Muscle layer of duodenum (tissue), 2 donors: Measurements from ENCODE around the gene N4BP2L1.

ENCODE experiments used
- H3K27ac ChIP-seq: one replicate; pipeline ENCODE4 v1.7.0; 2013; ENCODE audit warnings: mild to moderate bottlenecking, low read length
- H3K27me3 ChIP-seq: one replicate; pipeline ENCODE4 v1.7.0; 2013; ENCODE audit warnings: low read depth, mild to moderate bottlenecking, control low read depth, low read length
- H3K36me3 ChIP-seq, 2 donors: one replicate each; pipeline ENCODE4 v1.7.0; 2013; ENCODE audit warnings: low read length in 2 of 2, control low read depth in 1 of 2, mild to moderate bottlenecking in 1 of 2; ENCODE audit not compliant: insufficient read depth in 2 of 2, control insufficient read depth in 1 of 2
- H3K4me1 ChIP-seq, 2 donors: one replicate each; pipeline ENCODE4 v1.7.0; 2013; ENCODE audit warnings: low read length in 2 of 2, mild to moderate bottlenecking in 2 of 2, control low read depth in 1 of 2, moderate library complexity in 1 of 2; ENCODE audit not compliant: insufficient read depth in 2 of 2, control insufficient read depth in 1 of 2
- H3K4me3 ChIP-seq, 2 donors: one replicate each; pipeline ENCODE4 v1.7.0; 2013; ENCODE audit warnings: low read length in 2 of 2, low read depth in 1 of 2, mild to moderate bottlenecking in 1 of 2
- H3K9me3 ChIP-seq, 2 donors: one replicate each; pipeline ENCODE4 v1.7.0; 2013; ENCODE audit warnings: low read length in 2 of 2, control low read depth in 1 of 2, mild to moderate bottlenecking in 1 of 2; ENCODE audit not compliant: control insufficient read depth in 1 of 2
- donor health status: healthy.

Gene N4BP2L1

GRCh38 chr13:32430018-32430747, 2.3 kb upstream of the N4BP2L1 start:
- Histone ChIP-seq H3K27ac (no peak overlapping the region), H3K27me3 (no peaks in the 10 kb centered on the region), H3K4me1 (peaks cover 4 to 15% of the 10 kb centered on the region in 2 donors)

GRCh38 chr13:32429433-32429909, 1.5 kb upstream of the N4BP2L1 start:
- no peaks in the 10 kb centered on the region for H3K9me3 ChIP-seq
- H3K27me3 ChIP-seq, result no peaks in the 10 kb centered on the region
- H3K27ac ChIP-seq, result no peak overlapping the region
- H3K4me3 ChIP-seq, result no peak overlapping the region
- peaks cover 4 to 19% of the 10 kb centered on the region in 2 donors for H3K4me1 ChIP-seq
- no peaks in the 10 kb centered on the region for H3K36me3 ChIP-seq

More at GRCh38 chr13:32430018-32430747, 2.3 kb upstream of the N4BP2L1 start:
- no peaks in the 10 kb centered on the region for H3K36me3 ChIP-seq
- H3K9me3 ChIP-seq, result no peaks in the 10 kb centered on the region
- no peak overlapping the region for H3K4me3 ChIP-seq

GRCh38 chr13:32428581-32429432, 877 bp upstream of the N4BP2L1 start:
- Histone ChIP-seq H3K4me3 (peak overlapping the region; percentile 82 to 94), H3K4me1 (peaks cover 4 to 21% of the 10 kb centered on the region in 2 donors)

GRCh38 chr13:32426990-32427851, 709 bp downstream of the N4BP2L1 start:
- peak overlapping the region; percentile 92 for H3K27ac ChIP-seq
- H3K4me1 ChIP-seq, result peaks cover 4 to 21% of the 10 kb centered on the region in 2 donors
- no peaks in the 10 kb centered on the region for H3K27me3 ChIP-seq
- H3K36me3 ChIP-seq, result no peaks in the 10 kb centered on the region
- no peaks in the 10 kb centered on the region for H3K9me3 ChIP-seq
- peak overlapping the region; percentile 82 to 94 for H3K4me3 ChIP-seq

More at GRCh38 chr13:32428581-32429432, 877 bp upstream of the N4BP2L1 start:
- peak overlapping the region; percentile 92 for H3K27ac ChIP-seq
- no peaks in the 10 kb centered on the region for H3K36me3 ChIP-seq
- H3K9me3 ChIP-seq, result no peaks in the 10 kb centered on the region
- no peaks in the 10 kb centered on the region for H3K27me3 ChIP-seq

- peak overlapping the region; percentile 81 for H3K27ac ChIP-seq
- no peaks in the 10 kb centered on the region for H3K27me3 ChIP-seq
- peaks cover 4 to 21% of the 10 kb centered on the region in 2 donors for H3K4me1 ChIP-seq
- H3K9me3 ChIP-seq, result no peaks in the 10 kb centered on the region
- H3K36me3 ChIP-seq, result no peaks in the 10 kb centered on the region
- H3K4me3 ChIP-seq, result peak overlapping the region; percentile 82 to 94
Measured at GRCh38 chr13:32426191-32426989, 1.5 kb downstream of the N4BP2L1 start.

GRCh38 chr13:32425158-32425557, 2.8 kb downstream of the N4BP2L1 start:
- H3K27me3 ChIP-seq, result no peaks in the 10 kb centered on the region
- H3K27ac ChIP-seq, result no peak overlapping the region
- peaks cover 0 to under 1% of the 10 kb centered on the region in 2 donors for H3K36me3 ChIP-seq
- peak overlapping the region; percentile 82 to 94 for H3K4me3 ChIP-seq
- no peaks in the 10 kb centered on the region for H3K9me3 ChIP-seq
- H3K4me1 ChIP-seq, result peaks cover 4 to 21% of the 10 kb centered on the region in 2 donors

- Histone ChIP-seq H3K4me1 (peaks cover 1 to 21% of the 10 kb centered on the region in 2 donors), H3K4me3 (no peak overlapping the region), H3K27me3 (no peaks in the 10 kb centered on the region), H3K9me3 (no peaks in the 10 kb centered on the region), H3K27ac (no peak overlapping the region), H3K36me3 (peaks cover 5% of the 10 kb centered on the region in 2 donors)
Measured at GRCh38 chr13:32423592-32423991, 4.3 kb downstream of the N4BP2L1 start.

- no peaks in the 10 kb centered on the region for H3K9me3 ChIP-seq
- no peak overlapping the region for H3K4me3 ChIP-seq
- H3K27ac ChIP-seq, result no peak overlapping the region
- H3K36me3 ChIP-seq, result peaks cover 5% of the 10 kb centered on the region in 2 donors
- H3K4me1 ChIP-seq, result peaks cover 0 to 3% of the 10 kb centered on the region in 2 donors
- no peaks in the 10 kb centered on the region for H3K27me3 ChIP-seq
Measured at GRCh38 chr13:32419862-32420261, 8.1 kb downstream of the N4BP2L1 start.

- H3K4me1 ChIP-seq, result no peaks in the 10 kb centered on the region
Measured at GRCh38 chr13:32417995-32418394, 9.9 kb downstream of the N4BP2L1 start.

GRCh38 chr13:32415019-32415418, 12.9 kb downstream of the N4BP2L1 start:
- Histone ChIP-seq H3K9me3 (no peaks in the 10 kb centered on the region), H3K27ac (no peak overlapping the region), H3K36me3 (peaks cover 4% of the 10 kb centered on the region in 2 donors), H3K4me3 (no peak overlapping the region), H3K4me1 (peaks cover 0 to 4% of the 10 kb centered on the region in 2 donors), H3K27me3 (no peaks in the 10 kb centered on the region)

More at GRCh38 chr13:32417995-32418394, 9.9 kb downstream of the N4BP2L1 start:
- Histone ChIP-seq H3K27ac (no peak overlapping the region), H3K27me3 (no peaks in the 10 kb centered on the region), H3K36me3 (peaks cover 5% of the 10 kb centered on the region in 2 donors), H3K4me3 (no peak overlapping the region), H3K9me3 (no peaks in the 10 kb centered on the region)
